Ramos (cell line): ENCODE data around the gene SPINK9.
"Not testable (repeated sequence)": the region's sequence is repeated elsewhere in the genome, so short reads cannot be mapped to it uniquely, and the experiment has no call there.

ENCODE experiments used
- in situ Hi-C: fragments of 300-500 bp; cut with MboI; formaldehyde crosslinking; loops from one replicate; pipeline ENCODE4 v1.14.3; 2022; ENCODE audit warnings: low sequenced_read_pairs; ENCODE audit not compliant: unreplicated experiment

The SPINK9 gene, protein sequence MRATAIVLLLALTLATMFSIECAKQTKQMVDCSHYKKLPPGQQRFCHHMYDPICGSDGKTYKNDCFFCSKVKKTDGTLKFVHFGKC

DNA sequence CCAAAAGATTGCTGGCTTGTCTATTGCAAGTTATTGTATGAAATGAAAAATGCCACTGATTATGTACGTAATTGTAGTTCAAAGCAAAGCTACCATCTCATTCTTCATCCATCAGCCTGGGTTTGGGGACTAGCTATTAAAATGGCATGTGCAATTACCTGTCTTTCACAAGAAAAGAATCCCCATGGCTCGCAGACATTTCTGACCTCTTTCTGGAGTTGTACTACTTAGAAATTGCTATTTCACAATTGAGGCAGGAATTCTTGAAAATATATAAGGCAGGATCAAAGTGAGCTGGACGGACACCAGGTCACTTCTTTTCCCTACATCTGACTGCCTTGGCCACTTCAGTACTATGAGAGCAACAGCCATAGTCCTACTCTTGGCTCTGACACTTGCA, at the start of gene SPINK9:
Gene SPINK9 (plus strand): TSS at position 301 of the 400 bp plus-strand sequence. CDS start 55 bp downstream, at position 356.
- in situ Hi-C loops, result no loop called here

DNA sequence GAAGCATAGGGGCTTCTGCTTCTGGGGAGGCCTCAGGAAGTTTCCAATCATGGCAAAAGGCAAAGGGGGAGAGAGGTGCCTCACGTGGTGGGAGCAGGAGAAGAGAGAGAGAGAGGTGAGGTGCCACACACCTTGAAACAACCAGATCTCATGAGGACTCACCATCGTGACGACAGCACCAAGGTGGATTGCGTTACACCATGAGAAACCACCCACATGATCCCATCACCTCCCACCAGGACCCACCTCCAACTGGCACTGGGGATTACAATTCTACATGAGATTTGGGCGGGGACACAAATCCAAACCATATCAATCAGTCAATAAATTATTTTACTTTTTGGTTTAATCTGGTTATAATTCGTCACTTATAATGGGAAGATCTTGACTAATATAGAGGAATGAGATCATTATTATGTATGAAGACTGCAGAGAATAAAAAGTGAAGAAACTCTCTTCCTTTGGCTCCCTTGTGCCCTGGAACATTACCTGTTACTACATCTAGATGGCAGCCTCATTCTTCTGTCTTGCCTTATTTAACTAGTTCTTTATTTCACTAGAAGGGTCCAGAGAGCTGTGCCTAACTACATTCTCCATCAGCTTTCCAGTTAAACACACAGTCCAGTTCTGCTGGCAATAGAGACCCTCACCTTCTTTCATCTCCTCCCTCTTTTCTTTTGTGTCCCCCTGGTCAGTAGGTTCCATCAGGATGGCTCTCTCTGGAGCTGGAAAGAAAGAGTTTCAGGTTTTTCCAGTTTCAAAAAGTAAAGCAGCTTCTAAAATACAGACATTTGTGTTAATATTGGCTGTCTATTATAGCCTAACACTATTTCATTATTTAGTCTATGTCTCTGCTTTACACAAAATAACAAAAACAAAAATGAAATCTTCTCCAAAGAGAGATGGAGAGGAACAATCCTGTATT, 44.8 kb upstream of the SPINK9 start:
- in situ Hi-C loops, result no loop called here

DNA sequence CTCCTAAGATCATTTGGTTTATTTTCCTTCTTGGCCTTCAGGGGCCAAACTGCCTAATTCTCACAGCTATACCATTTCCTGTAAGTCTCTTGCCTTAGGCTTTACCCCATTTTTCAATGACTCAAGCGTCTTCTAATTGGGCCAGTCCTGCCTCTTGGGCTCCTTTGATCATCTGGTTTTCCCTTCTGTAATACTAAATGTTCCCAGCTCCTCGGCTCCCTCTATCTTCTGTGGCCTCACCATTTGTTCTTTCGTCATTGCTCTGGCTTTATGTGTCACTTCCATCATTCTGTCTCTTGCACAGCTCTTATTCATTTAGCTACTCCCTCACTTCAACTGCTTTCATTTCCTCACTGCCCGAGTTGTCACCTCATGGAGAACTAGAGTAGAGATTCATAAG, 37.6 kb upstream of the SPINK9 start:
- in situ Hi-C loops, result no loop called here

DNA sequence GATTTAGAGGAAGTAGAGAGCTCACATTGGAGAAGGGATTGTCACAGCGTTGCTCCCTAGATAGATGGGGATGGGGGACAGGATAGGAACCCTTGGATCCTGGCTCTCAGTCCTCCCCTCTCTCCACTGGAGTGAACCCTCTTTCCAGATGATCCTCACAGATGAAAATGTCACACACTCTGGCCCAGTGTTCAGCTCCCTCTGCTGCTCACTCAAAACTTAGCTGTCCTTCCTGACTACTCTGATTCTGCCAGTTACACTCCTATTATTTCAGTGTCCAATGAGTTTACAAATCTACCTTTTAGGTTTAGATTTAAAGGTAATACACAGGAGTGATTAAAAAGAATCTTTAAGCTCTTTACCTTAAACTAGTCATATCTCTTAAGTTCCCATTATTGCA, 28.9 kb upstream of the SPINK9 start:
- in situ Hi-C loops, result no loop called here

DNA sequence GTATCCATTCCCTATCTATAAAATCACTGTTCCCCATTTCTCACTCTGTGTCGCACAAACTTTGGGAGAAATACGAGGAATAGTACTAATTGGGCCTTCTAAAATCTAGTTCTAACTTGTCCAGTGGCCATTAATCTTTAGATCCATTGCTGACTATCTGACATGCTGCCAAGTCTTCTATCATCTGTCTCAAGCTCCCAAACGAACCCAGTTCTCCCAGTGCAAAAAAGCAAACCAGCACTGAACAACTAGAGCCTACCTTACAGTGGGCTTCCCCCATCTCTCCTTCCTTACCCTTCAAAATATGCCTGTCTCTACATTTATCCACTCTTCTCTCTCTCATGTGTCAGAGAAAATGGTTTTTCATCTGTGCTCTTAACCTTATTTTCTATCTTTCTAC, 26.3 kb upstream of the SPINK9 start:
- in situ Hi-C loops, result no loop called here

DNA sequence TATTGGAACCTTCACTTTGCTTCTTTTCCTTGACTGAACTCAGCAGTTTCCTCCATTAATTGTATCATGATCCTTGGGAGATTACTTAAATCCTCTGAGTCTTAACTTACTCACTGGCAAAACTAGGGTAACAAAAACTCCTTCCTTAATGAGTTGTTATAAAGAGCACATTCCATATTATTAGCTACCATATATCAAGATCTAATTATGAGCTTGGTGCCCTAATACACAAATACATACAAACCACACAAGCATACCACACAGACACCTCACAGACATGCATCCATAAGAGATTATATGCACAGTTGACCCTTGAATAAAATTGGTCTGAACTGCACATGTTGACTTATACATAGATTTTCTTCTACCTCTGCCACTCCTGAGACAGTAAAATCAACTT, 25.6 kb upstream of the SPINK9 start:
- in situ Hi-C loops, result no loop called here

DNA sequence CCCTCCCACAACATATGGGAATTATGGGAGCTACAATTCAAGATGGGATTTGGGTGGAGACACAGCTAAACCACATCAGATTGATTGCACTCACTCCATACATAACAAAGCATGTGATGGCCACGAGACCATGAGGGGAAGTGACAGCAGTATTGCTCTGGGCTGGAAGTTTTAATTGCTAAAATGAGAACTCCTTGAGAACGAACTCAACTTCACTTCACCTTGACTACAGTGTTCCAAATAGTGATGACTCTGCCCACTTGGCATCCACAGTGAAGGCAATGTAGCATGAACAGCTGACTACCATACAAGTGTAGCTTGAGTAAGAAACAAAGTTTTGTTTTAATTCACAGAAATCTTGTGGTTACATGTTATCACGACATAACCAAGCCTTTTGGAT, 23.9 kb upstream of the SPINK9 start:
- in situ Hi-C loops, result no loop called here

DNA sequence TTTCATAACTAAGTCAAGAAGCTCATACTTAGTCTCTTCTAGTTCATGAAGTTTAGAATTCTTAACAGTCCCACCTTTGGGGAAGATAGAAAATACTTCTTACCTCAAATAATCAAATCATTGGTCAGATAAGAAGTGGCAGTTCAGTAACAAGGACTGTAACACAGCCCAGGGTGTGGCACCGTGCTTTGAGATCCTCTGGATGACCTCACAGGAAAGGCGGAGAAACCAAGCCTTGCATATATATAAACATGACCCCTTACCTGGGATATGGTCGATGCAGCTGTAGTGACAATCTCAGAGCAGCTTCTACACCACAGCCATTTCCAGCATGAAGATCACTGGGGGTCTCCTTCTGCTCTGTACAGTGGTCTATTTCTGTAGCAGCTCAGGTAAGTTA, 23.2 kb upstream of the SPINK9 start, which contains the start of gene SPINK7:
Gene SPINK7 (plus strand): TSS at position 271 of the 400 bp plus-strand sequence. CDS start 61 bp downstream, at position 332.
- in situ Hi-C loops, result no loop called here

DNA sequence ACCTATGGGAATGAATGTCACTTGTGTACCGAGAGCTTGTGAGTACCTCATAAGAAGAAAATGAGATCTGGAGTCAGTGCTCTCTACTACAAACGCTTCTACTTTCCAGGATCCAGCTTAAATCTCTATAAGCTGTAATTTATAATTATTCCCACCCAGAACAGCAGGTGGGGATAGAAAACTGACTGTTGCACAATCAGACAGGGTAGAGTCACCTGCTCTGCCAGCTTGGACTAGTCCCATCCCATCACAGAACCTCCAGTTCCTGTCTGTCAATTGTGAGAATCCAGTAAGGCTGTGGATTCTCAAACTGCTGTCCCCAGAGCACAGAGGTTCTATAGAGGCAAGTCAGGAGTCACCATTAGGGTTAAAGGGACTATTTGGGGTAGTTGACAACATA, 21.2 kb upstream of the SPINK9 start:
- in situ Hi-C loops, result no loop called here

DNA sequence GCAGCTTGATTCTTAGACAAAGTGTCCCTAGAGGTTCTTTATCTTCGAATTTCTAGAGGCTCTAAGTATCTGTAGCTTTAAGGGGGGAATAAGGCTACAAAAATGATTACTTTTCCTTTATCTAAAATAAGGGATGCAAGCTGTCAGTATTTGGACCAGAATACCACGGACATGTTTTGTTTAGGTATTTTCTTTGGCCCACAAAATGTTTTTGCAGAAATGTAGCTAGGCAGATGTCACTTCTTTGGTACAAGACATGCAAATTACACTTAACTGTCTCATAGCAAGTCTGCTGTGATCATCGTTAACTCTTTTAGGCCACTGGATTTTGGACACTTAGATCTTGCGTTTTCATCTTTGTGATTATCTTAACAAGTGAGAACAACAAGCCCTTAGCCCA, 20.6 kb upstream of the SPINK9 start:
- in situ Hi-C loops, result no loop called here

DNA sequence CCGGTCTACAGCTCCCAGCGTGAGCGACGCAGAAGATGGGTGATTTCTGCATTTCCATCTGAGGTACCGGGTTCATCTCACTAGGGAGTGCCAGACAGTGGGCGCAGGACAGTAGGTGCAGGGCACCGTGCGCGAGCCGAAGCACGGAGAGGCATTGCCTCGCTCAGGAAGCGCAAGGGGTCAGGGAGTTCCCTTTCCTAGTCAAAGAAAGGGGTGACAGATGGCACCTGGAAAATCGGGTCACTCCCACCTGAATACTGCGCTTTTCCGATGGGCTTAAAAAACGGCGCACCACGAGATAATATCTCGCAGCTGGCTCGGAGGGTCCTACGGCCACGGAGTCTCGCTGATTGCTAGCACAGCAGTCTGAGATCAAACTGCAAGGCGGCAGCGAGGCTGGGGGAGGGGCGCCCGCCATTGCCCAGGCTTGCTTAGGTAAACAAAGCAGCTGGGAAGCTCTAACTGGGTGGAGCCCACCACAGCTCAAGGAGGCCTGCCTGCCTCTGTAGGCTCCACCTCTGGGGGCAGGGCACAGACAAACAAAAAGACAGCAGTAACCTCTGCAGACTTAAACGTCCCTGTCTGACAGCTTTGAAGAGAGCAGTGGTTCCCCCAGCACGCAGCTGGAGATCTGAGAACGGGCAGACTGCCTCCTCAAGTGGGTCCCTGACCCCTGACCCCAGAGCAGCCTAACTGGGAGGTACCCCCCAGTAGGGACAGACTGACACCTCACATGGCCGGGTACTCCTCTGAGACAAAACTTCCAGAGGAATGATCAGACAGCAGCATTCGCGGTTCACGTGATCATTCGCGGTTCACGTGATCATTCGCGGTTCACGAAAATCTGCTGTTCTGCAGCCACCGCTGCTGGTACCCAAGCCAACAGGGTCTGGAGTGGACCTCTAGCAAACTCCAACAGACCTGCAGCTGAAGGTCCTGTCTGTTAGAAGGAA, 15.1 kb upstream of the SPINK9 start:
- in situ Hi-C loops, result not testable (repeated sequence)

DNA sequence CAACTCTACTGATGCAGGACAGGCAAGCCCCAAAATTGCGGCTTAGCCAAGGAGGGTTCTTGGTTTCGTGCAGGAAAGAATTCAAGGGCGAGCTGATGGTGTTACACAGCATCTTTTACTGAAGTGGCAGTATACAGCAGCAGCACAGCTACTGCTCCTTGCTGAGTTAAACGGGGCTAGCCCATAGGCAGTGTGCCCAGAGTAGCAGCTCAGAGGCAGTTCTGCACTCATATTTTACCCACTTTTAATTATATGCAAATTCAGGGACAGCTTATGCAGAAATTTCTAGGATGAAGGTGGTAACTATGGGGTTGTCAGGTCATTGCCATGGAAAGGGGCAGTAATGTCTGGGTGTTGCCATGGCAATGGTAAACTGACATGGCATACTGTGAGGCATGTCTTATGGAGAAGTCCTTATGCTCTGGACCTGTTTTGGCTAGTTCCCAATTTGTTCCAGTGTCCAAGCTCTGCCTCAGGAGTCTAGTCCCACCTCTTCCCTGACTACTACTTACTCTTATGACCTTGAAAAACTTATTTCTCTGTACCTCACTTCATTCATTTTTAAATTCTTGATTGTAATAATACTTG, 2.0 kb upstream of the SPINK9 start:
- in situ Hi-C loops, result no loop called here

DNA sequence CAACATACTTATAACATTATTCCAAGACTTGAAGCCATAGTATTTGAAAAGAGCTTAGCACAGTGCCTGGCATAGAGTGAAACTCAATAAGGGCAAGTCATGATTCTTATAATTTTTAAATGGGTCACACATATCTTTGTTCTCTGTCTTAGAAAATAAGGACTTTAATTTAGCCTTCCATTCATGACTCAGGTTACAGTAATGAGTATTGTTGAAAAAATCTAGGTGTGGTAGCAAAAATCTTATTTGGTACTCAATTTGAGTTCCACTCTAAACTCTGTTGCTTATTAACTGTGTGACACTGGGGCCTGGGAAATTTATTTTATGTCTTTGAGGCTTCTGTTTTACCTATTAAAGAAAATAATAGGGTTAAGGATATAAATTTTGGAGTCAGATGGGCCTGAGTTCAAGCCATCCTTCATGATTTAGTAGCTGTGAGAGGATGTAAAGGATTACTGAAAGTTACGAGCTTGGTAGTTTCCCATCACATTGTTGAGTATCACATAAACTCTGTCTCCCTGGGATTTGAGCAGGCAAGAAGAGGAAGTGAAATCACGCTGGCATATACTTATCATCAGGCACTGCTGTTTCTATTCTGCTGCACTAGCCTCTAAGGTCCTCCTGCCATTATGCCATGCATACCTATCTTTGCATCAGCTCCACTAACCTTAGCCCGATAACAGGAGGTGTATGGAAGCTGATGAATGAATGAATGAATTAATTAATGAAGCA, 1.5 kb downstream of the SPINK9 start:
- in situ Hi-C loops, result no loop called here

DNA sequence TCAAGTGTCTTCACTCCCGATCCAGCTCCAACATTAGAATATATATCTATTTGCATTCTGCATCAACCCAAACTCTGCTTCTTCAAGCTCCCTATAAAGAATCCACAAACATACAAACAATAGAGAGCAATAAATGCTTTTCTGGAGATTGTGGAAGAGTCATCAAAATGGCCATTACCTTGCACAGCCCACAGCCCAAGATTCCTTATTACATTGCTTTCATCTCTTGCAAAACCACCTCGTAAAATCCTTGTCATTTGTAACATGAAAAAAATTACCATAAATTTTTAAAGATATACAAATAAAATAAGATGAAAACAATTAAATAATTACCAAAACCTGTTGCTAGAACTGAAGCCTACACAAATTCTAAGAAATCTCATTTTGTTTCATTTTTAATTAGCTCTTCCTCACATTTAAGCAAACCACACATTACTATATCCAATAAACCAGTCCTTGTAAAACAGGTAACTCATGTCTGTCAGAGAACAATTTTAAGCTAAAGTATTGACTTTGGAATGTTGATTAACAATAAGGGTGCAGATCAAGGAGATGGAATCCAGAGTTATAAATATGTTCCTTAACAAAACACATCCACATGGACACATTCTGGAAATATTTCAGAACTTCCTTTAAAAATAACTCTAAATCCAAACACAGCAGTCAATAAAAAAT, 7.1 kb downstream of the SPINK9 start:
- in situ Hi-C loops, result no loop called here

DNA sequence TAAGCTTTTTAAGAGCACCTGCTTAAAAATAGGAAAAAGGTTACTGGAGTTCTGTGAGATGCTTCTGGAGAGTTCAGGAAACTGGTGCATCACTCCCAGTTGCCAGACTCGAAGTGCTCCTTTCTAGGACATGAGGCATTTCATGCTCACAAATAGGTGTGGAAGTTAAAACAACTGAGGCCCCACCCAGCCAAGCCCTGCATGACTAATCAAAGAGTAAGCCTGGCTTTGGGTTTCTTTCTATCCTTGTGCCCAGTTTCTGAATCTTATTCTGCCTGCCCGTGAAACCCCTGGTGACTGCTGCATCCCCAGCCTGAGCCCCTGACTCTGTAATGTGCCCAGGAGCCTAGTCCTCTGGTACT, 7.7 kb downstream of the SPINK9 start:
- in situ Hi-C loops, result no loop called here

DNA sequence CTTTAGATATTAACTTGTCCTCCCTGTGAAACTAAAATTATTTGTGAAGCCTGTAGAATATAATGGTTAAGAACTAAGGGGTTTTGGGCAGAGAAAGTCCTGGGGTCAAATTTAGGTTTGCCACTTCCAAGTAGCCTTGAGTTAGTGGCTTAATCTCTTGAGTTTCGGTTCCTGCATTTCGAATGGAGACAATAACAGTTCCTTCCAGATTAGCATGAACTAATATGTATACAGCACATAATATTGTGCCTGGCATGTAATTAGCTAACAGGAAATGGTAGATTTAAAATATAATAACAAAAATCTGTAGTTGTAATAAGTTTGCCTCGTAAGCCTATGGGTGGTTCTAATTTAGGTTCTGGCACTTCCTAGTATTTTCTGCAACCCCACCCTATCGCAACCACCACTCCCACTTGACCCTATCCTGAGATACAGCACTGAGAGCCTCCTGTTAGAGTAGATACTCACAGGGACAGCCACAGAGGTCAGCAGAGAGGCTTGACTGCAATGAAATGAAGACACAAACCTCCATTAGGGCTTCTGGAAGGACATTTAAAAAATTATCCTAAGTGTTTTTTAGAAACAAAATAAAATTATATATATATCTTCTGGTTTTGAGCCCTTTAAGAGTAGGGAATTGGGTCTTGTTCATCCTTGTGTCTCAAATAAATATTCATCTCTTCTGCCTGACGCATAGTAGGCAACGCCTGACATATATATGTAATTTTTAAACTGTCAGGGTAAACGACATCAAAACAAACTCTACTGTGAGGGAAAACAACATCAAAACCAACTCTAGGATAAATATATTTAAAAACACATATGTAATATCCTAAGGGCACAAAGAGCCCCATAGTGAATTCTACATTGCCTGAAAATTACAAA, 8.5 kb downstream of the SPINK9 start:
- in situ Hi-C loops, result no loop called here

DNA sequence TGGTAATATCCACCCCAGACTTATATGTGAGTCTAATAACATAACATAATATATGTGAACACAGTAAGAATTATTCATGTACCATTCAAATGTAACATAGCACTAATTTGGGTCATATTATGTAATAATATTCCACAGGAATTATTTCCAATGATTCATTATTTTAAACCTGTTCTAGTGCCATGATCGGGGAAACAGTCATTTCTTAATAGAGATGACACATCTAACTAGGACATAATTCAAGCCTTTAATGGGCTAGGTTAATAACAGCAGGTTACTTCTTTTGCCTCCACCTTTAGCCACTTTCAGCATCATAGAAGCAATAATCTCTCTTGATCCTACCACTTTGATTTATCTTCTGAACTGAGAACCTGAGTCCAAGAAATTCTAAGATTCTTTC, 12.3 kb downstream of the SPINK9 start:
- in situ Hi-C loops, result no loop called here

DNA sequence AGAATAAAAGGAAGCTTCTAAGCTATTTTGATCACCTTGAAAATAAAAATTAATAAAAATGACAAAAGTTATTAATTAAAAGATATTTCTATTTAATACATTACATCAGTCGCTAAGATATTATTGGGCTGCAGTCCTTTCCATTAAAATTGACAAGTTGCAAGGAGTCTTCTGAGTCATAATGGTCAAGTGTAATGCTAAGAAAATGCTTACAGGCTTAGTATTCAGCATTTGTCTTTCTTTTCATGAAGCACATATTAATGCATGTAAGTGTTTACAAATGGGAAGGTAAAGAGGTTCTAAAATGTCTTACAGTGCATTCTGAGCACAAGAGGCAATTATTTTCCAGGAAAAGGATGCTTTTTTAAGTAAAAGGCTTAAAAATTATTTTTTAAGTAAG, 17.3 kb downstream of the SPINK9 start:
- in situ Hi-C loops, result no loop called here
